Heart left ventricle (tissue), 13 donors: ENCODE results near the gene APLF.

Experiments used
- POLR2A ChIP-seq, 2 donors: fragments of 450-650 bp; IDR thresholded peaks; one replicate each; pipeline ENCODE4 v1.6.1; 2017; ENCODE audit warnings: antibody characterized with exemption in 2 of 2, mild to moderate bottlenecking in 2 of 2, moderate library complexity in 2 of 2
- TF ChIP-seq, protein P1 (sequence below), 12 donors: fragments of 200-600 bp; sonication (generic) in 4 of 12; IDR thresholded peaks; one replicate each; pipeline versions ENCODE4 v1.5.0 to v1.8.0; 2018 to 2022; ENCODE audit warnings: antibody characterized with exemption in 12 of 12, mild to moderate bottlenecking in 5 of 12
- donor health status: ischemic (EF 13 %, LVEDD 7.1; RV severe dilation, severe dysfunction).
- donor health status: DM: no; HTN: yes; CAD: no.
- donor health status: DM: no; HTN: no; CAD: no.
- donor health status: ischemic (EF 25% LVEDD 6.9; RV normal size, moderate dysfunction).
- donor health status: ischemic (EF 25% LVEDD 5.7; RV mildly dilated, moderate dysfunction).
- donor health status: ischemic (EF 35%, LVEDD 5.7; RV mildly dilated, moderate dysfunction).
- donor health status: nonischemic (EF 11% LVEDD 7.7; RV severe dilation, severe dysfunction).
- donor health status: DM: yes; HTN: yes; CAD: no.
- donor health status: PGD.
- donor health status: ischemic (EF 29% LVEDD 5.4; RV normal size, mild dysfunction).
- donor health status: nonischemic (EF 23%, LVEDD 6.1; RV moderate dilation, normal function).

GRCh38 chr2:68483011-68483410, 15.6 kb downstream of the APLF start:
- TF ChIP-seq, protein P1, sequence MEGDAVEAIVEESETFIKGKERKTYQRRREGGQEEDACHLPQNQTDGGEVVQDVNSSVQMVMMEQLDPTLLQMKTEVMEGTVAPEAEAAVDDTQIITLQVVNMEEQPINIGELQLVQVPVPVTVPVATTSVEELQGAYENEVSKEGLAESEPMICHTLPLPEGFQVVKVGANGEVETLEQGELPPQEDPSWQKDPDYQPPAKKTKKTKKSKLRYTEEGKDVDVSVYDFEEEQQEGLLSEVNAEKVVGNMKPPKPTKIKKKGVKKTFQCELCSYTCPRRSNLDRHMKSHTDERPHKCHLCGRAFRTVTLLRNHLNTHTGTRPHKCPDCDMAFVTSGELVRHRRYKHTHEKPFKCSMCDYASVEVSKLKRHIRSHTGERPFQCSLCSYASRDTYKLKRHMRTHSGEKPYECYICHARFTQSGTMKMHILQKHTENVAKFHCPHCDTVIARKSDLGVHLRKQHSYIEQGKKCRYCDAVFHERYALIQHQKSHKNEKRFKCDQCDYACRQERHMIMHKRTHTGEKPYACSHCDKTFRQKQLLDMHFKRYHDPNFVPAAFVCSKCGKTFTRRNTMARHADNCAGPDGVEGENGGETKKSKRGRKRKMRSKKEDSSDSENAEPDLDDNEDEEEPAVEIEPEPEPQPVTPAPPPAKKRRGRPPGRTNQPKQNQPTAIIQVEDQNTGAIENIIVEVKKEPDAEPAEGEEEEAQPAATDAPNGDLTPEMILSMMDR (IDR thresholded peaks at IDR 0.05): no peak
- TF ChIP-seq POLR2A (IDR thresholded peaks at IDR 0.05): no peak
